WERI-Rb-1 (cell line): Measurements from ENCODE around the gene PRM1.

Source experiments
- DNase-seq: peaks from one replicate; pipeline ENCODE4 v3.0.0-alpha.2; 2020
- H3K27ac ChIP-seq: fragments of 250-450 bp; sonication (Bioruptor Pico); 2 replicates; pipeline ENCODE4 v1.5.1; 2020; ENCODE audit warnings: mild to moderate bottlenecking, moderate library complexity
- H3K27me3 ChIP-seq: fragments of 250-450 bp; sonication (Bioruptor Pico); 2 replicates; pipeline ENCODE4 v1.5.1; 2021; ENCODE audit warnings: mild to moderate bottlenecking, low read depth, moderate library complexity; ENCODE audit not compliant: insufficient read depth, severe bottlenecking
- H3K36me3 ChIP-seq: fragments of 250-450 bp; sonication (Bioruptor Pico); 2 replicates; pipeline ENCODE4 v1.5.1; 2020; ENCODE audit warnings: mild to moderate bottlenecking, moderate library complexity
- H3K4me3 ChIP-seq: 2 replicates; pipeline ENCODE4 v1.5.1; 2011; ENCODE audit warnings: low read depth, mild to moderate bottlenecking, control low read depth, low read length
- H3K9me3 ChIP-seq: fragments of 250-450 bp; sonication (Bioruptor Pico); 2 replicates; pipeline ENCODE4 v1.5.1; 2021; ENCODE audit warnings: mild to moderate bottlenecking, moderate library complexity; ENCODE audit not compliant: severe bottlenecking
- TF ChIP-seq, protein P1 (sequence below): IDR thresholded peaks from 2 replicates; pipeline ENCODE4 v1.5.1; 2011; ENCODE audit warnings: low read depth, mild to moderate bottlenecking, control low read depth, inconsistent platforms, low read length

The PRM1 gene

DNA sequence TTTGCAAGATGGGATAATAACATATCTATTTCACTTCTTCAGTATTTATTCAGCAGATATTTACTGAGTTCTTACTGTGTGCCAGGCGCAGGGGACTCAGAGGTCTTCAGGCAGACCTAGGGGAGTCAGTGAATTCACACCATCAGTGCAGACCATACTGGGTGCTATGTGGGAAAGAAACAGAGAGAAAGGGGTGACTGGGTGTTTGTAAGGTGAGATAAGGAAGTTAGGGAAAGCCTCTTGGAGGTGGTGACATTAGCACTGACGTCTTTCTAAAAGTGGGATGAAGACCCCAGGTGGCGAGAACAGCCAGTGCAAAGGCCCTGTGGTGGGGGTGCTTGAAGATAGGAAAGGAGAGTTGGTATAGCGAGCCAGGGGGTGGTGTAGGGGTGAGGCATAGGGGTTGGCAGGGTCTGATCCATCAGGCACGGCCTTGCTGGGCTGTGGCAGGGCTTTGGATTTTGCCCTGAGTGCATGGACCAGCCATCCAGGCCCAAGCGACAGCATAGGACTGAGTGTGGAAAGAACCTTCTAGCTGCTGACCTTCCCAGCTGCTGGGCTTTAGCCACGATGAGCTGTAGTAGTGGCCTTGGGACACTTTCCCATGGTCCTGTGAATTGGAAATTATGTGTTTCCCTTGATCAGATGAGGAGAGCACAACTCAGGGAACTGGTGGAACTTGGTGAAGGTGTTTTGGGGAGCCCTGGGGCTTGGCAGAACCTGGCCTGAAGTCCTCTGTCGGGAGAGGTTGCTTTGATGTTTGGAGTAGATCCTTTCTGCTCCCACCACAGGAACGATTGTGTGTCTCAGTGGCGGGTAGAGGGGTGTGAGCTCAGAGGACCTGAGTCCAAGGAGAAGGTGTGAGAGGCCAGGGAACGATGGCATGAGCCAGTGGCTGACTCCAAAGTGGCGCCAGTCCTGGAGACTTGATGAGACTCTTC, 21.2 kb downstream of the PRM1 start:
- Histone ChIP-seq H3K27ac (no peak overlapping the region), H3K4me3 (no peak overlapping the region)

DNA sequence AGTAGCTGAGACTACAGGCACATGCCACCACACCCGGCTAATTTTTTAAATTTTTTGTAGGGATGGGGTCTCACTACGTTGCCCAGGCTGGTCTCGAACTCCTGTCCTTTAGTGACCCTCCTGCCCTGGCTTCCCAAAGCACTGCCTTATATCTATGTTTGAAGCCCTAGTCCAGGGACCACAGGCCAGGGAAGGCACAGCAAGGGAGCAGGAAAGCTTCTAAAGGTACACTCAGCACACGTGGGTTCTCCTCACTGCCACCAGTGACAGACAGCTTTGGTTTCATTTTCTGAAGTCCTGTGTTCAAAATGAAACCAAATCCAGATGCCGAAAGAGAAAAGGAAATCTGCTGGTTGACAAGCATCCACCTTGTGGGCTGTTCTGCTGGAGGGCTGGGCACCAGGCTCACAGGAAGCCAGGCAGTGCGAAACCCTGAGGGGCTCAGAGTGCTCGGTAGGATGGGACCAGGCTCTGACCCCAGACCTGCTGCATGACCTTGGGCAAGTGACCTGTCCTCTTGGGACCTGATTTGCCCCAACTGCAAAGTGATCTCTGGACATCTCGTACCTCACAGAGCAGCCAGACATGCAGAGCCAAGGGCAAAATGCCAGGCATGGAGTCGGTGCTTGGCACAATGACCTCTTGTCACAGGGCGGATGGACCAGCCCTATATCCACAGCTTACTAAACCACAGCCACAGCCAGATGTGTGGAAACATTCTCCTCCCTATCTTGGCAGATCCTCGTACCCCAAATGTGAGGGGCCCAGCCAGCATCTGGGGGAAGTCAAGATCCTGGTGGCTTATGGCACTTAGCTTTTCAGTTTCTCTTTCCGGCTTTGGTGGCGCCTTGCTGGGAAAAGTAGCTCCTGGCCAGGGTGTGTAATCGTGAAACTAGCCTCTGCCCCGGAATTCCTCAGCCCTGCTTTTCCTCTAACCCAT, 22.3 kb downstream of the PRM1 start:
- H3K4me3 ChIP-seq: no peak overlapping the region
- no peak overlapping the region for H3K27ac ChIP-seq
- no peaks in the 10 kb centered on the region; the same call in 1 of the 2 replicates for H3K36me3 ChIP-seq
- no peaks in the 10 kb centered on the region for H3K9me3 ChIP-seq
- no peaks in the 10 kb centered on the region for H3K27me3 ChIP-seq
- no peak for DNase-seq
- TF ChIP-seq, protein P1, sequence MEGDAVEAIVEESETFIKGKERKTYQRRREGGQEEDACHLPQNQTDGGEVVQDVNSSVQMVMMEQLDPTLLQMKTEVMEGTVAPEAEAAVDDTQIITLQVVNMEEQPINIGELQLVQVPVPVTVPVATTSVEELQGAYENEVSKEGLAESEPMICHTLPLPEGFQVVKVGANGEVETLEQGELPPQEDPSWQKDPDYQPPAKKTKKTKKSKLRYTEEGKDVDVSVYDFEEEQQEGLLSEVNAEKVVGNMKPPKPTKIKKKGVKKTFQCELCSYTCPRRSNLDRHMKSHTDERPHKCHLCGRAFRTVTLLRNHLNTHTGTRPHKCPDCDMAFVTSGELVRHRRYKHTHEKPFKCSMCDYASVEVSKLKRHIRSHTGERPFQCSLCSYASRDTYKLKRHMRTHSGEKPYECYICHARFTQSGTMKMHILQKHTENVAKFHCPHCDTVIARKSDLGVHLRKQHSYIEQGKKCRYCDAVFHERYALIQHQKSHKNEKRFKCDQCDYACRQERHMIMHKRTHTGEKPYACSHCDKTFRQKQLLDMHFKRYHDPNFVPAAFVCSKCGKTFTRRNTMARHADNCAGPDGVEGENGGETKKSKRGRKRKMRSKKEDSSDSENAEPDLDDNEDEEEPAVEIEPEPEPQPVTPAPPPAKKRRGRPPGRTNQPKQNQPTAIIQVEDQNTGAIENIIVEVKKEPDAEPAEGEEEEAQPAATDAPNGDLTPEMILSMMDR: no peak

More for the DNA sequence above, 21.2 kb downstream of the PRM1 start:
- Histone ChIP-seq H3K36me3 (no peaks in the 10 kb centered on the region), H3K9me3 (no peaks in the 10 kb centered on the region), H3K27me3 (no peaks in the 10 kb centered on the region)
- TF ChIP-seq, protein P1: no peak
- no peak for DNase-seq

DNA sequence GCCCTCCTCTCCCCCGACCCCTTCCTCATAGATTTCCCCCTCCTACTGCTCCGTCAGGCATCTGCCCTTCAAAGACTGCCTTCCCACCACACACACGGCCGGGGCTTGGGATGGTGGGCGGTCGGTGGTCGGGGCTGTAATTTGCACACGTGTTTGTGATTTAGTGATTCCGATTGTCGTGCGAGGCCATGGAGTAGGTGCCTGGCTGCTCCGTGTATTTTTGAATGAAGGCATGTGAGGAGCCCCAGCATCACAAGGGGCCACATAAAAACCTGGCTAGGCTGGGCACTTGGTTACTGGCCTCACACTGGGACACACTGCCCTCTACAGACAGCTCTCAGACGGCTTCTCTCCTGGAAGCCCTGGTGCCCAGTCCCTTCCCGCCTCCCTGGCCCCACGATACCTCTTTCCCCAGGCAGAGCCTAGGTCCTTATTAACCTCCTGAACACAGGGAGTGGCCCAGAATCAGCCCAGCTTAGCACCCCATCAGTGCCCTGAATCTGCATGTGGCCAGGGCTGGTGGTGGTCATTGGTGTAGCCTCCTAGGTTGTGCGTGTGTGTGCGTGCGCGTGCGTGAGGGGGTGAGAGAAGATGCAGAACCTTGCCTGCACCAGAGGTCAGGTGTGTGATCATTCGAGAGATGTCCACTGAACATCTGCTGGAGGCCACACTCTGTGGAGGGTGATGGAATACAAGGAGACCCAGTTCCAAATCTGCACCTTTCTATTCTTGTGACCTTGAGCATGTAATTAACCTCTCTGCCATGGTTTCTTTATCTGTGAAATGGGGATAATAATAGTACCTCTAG, 23.8 kb downstream of the PRM1 start:
- Histone ChIP-seq H3K9me3 (no peaks in the 10 kb centered on the region), H3K4me3 (peak overlapping the region; percentile 78), H3K36me3 (no peaks in the 10 kb centered on the region; the same call in 1 of the 2 replicates), H3K27me3 (no peaks in the 10 kb centered on the region), H3K27ac (no peak overlapping the region)
- TF ChIP-seq, protein P1: peak; percentile 93
- DNase-seq: peak; percentile 84

DNA sequence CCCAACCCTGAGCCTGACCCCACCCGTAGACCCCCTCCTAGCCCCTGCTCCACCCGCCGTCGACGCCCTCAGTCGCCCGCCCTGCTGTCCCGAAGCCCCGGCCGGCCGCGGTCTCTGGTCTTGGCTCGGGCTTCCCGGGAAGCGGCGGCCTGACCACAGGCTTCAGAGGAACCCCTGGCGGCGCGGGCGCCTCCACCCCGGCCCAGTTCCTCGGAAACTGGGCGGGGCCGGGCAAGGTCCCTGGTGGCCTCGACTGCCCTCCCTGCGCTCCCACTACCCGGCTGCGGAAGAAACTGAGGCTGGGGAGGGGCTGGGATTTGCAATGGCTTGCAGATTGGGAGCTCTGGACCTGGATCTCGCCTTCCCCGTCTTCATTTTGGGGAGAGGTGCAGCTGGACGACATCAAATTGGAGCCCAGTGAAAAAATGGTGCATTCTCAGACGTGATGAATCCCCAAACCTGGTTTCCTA, 24.4 kb downstream of the PRM1 start:
- DNase-seq: peak; percentile 38
- Histone ChIP-seq H3K27me3 (no peaks in the 10 kb centered on the region), H3K4me3 (peak overlapping the region; percentile 78), H3K36me3 (no peaks in the 10 kb centered on the region; the same call in 1 of the 2 replicates), H3K27ac (peak overlapping the region; percentile 83), H3K9me3 (no peaks in the 10 kb centered on the region)
- TF ChIP-seq, protein P1: no peak
